CD4-positive, alpha-beta memory T cell (primary cell): ENCODE results near the gene ELL2. TPM values are rescaled to one million over a fixed set of nuclear protein-coding genes. Genes with fewer than 3 reads are reported as not detected.

ENCODE experiments used
- CTCF ChIA-PET: fragments of 350-600 bp; sonication (Branson Sonifier 250); formaldehyde crosslinking; loops from one replicate; lab custom pipeline; 2021; ENCODE audit warnings: inconsistent platforms; ENCODE audit not compliant: partially characterized antibody; lab: Charles Lee
- POLR2A ChIA-PET: fragments of 350-600 bp; sonication (Branson Sonifier 250); formaldehyde crosslinking; loops from one replicate; lab custom pipeline; 2021; ENCODE audit not compliant: partially characterized antibody; lab: Charles Lee
- DNase-seq, 5 donors: peaks; one replicate each; pipeline versions ENCODE4 v3.0.0 to v3.0.0-alpha.2; 2020 to 2022; ENCODE audit warnings: mixed read lengths in 1 of 5
- H3K27ac ChIP-seq: one replicate; pipeline ENCODE4 v1.7.0; 2013; ENCODE audit warnings: low read depth, low read length
- H3K27me3 ChIP-seq: 2 replicates; pipeline ENCODE4 v1.7.0; 2013; ENCODE audit warnings: mild to moderate bottlenecking, low read length, moderate library complexity; ENCODE audit not compliant: insufficient read depth
- H3K36me3 ChIP-seq: 2 replicates; pipeline ENCODE4 v1.7.0; 2013; ENCODE audit warnings: mild to moderate bottlenecking, low read length, moderate library complexity; ENCODE audit not compliant: insufficient read depth
- H3K4me1 ChIP-seq: 2 replicates; pipeline ENCODE4 v1.7.0; 2013; ENCODE audit warnings: mild to moderate bottlenecking, low read length, moderate library complexity; ENCODE audit not compliant: insufficient read depth
- H3K4me3 ChIP-seq, 2 donors: one replicate each; pipeline ENCODE4 v1.7.0; 2013; ENCODE audit warnings: low read length in 2 of 2, mild to moderate bottlenecking in 1 of 2
- H3K9me3 ChIP-seq, 2 donors: one replicate each; pipeline ENCODE4 v1.7.0; 2013; ENCODE audit warnings: low read length in 2 of 2, control low read depth in 1 of 2; ENCODE audit not compliant: control insufficient read depth in 1 of 2
- H3K27ac Mint-ChIP-seq, 7 donors: one replicate each; pipeline ENCODE4 v1.8.0; 2020 to 2021; ENCODE audit warnings: mixed read lengths in 7 of 7, mild to moderate bottlenecking in 6 of 7, inconsistent platforms in 3 of 7, moderate library complexity in 3 of 7
- H3K27me3 Mint-ChIP-seq, 2 donors: one replicate each; pipeline ENCODE4 v1.8.0; 2020 to 2021; ENCODE audit warnings: mixed read lengths in 2 of 2
- H3K36me3 Mint-ChIP-seq, 2 donors: one replicate each; pipeline ENCODE4 v1.8.0; 2020 to 2021; ENCODE audit warnings: mixed read lengths in 2 of 2, inconsistent platforms in 1 of 2, mild to moderate bottlenecking in 1 of 2
- H3K4me1 Mint-ChIP-seq, 4 donors: one replicate each; pipeline ENCODE4 v1.8.0; 2020 to 2021; ENCODE audit warnings: mixed read lengths in 4 of 4, mild to moderate bottlenecking in 1 of 4
- H3K4me3 Mint-ChIP-seq, 8 donors: one replicate each; pipeline ENCODE4 v1.8.0; 2020 to 2021; ENCODE audit warnings: mixed read lengths in 8 of 8, mild to moderate bottlenecking in 7 of 8, moderate library complexity in 6 of 8, inconsistent platforms in 3 of 8
- H3K9me3 Mint-ChIP-seq, 8 donors: one replicate each; pipeline ENCODE4 v1.8.0; 2020 to 2021; ENCODE audit warnings: mixed read lengths in 8 of 8, mild to moderate bottlenecking in 5 of 8, inconsistent platforms in 3 of 8, moderate library complexity in 1 of 8
- intact Hi-C: fragments of 100-400 bp; cut with micrococcal nuclease; formaldehyde crosslinking; loops from one replicate; pipeline ENCODE4 v1.15.1; 2023
- polyA plus RNA-seq, 2 donors: library from polyadenylated mRNA; unstranded; fragments of 300-500 nt; fragmentation: Illumina TruSeq; gene quantifications; one replicate each; pipeline ENCODE4 v1.2.3, GENCODE V29; 2021
- total RNA-seq, 2 experiments: library from RNA; stranded (reverse); gene quantifications; one replicate each; pipeline ENCODE4 v1.2.3, GENCODE V29; 2021

Gene ELL2
- total and polyA plus RNA-seq, 4 experiments from 2014 or later = 2.8 to 15.6 (median 9.3) TPM

DNA sequence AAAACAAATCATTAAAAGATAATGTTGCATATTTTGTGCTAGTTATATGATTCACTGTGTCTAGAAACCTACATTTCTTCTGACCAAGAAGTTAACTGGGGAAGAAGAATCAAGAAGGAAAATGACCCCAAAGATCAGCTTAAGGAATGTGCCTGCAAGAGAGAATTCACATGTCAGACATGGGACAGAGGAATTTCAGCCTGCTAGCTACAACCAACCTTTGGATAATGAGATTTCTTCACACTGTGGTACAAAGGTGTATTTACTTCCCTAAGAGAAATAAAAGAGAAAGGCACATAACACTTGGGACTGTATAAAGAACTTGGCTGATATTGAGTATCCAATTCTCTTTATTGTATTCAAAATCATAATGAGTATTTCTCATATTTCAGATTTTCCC lies 39.6 kb upstream of the ELL2 start:
- no peaks in the 10 kb centered on the region for H3K4me1 Mint-ChIP-seq
- POLR2A ChIA-PET = no interaction called here
- no peaks in the 10 kb centered on the region for H3K9me3 Mint-ChIP-seq
- Histone ChIP-seq H3K27me3 (no peaks in the 10 kb centered on the region), H3K9me3 (no peaks in the 10 kb centered on the region), H3K27ac (no peak overlapping the region), H3K4me1 (no peaks in the 10 kb centered on the region), H3K4me3 (no peak overlapping the region), H3K36me3 (no peaks in the 10 kb centered on the region)
- CTCF ChIA-PET = no interaction called here
- no peak overlapping the region for H3K27ac Mint-ChIP-seq
- H3K4me3 Mint-ChIP-seq = no peak overlapping the region
- DNase-seq = no peak
- H3K27me3 Mint-ChIP-seq = peaks cover 0 to 2% of the 10 kb centered on the region in 2 donors
- H3K36me3 Mint-ChIP-seq = no peaks in the 10 kb centered on the region
- intact Hi-C loops = no loop called here

DNA sequence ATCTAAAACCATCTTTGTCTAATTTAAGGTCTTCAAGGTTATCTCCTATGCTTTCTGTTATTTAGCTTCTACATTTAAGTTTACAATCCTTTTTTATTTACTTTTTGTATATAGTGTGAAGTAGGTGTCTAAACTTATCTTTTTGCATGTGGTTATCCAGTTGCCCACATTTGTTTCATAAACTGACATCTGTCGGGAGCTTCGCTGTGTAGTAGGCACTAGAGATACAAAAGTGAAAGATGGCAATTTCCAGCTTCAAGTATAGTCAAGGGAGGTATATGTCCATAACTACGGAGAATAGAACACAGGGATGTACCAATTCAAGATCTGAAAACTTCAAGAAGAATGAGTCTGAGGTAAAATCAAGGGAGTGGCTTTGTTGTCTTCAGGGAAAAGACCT lies 38.7 kb upstream of the ELL2 start:
- Mint-ChIP-seq H3K27ac (no peak overlapping the region), H3K9me3 (no peaks in the 10 kb centered on the region), H3K27me3 (peaks cover 0 to 2% of the 10 kb centered on the region in 2 donors), H3K36me3 (no peaks in the 10 kb centered on the region), H3K4me1 (no peaks in the 10 kb centered on the region), H3K4me3 (no peak overlapping the region)
- Histone ChIP-seq H3K4me3 (no peak overlapping the region), H3K4me1 (no peaks in the 10 kb centered on the region), H3K9me3 (no peaks in the 10 kb centered on the region), H3K27me3 (no peaks in the 10 kb centered on the region), H3K36me3 (no peaks in the 10 kb centered on the region), H3K27ac (no peak overlapping the region)
- ChIA-PET CTCF (no interaction called here), POLR2A (no interaction called here)
- intact Hi-C loops = no loop called here
- DNase-seq = no peak

DNA sequence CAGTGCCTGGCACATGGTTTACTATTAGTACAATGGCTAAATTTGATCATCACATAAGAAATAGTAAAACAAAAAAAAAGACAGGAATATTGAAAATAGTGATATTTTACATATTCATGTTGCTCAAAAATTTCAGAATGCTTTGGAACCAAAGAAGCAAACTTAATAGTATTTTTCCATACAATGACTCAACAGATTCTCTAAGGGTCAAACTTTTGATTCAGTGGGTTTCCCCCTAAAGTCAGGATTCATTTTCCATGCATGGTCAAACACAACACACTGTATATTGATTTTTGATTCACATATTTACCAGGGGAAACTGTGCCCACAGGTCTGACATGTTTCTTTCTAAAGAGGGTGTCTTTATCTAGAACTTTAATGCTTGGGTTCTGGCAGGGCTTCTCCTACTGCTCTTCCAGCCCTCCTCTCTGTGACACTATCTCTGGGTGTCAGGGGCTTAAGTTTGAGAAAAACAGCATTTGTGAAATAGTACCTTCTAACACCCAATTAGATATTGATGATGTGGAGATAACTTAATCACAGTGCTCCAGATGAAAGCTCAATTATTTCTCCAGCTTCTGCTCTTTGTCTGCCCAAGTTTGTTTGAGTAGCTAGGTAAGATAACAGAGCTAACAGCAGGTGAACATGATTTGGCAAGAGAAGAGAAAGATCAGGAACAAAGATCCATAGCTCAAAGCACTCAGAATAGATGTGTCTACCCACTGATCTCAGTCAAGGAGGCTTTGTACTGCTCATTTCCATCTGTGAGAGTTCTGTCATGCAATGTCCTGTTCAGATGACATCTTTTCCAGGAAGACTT lies 35.5 kb upstream of the ELL2 start:
- ChIA-PET CTCF (no interaction called here), POLR2A (no interaction called here)
- intact Hi-C loops = no loop called here
- no peak overlapping the region for H3K4me3 Mint-ChIP-seq
- no peaks in the 10 kb centered on the region for H3K9me3 Mint-ChIP-seq
- no peaks in the 10 kb centered on the region for H3K27me3 ChIP-seq
- H3K4me1 Mint-ChIP-seq = no peaks in the 10 kb centered on the region
- DNase-seq = no peak
- H3K27me3 Mint-ChIP-seq = peaks cover 2 to 4% of the 10 kb centered on the region in 2 donors
- H3K27ac Mint-ChIP-seq = no peak overlapping the region
- no peak overlapping the region for H3K4me3 ChIP-seq
- H3K36me3 ChIP-seq = no peaks in the 10 kb centered on the region
- no peaks in the 10 kb centered on the region for H3K4me1 ChIP-seq
- H3K36me3 Mint-ChIP-seq = no peaks in the 10 kb centered on the region
- H3K9me3 ChIP-seq = no peaks in the 10 kb centered on the region
- no peak overlapping the region for H3K27ac ChIP-seq

DNA sequence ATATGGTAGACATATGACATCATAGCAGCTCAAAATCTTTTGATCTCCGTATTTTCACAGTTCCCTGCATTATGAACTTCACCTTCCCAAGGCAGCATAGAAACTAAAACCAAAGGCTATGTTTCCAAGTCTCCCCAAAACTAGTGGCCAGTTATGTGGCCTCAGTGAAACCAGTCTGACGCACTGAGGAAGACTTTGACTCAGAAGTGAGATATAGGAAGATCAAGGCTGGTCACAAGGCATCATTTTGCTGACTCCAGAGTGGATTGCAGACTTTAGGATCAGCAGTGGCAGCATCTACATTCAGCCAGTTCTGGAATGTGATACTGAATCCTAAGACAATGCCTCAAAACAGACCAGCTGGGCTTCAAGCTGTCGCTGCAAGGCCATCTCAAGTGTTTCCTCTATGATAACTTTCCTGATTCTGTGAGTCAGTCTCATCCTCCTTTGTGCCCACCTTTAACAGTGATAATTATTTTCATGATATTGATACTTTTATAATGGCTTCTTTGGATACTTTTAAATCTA lies 34.4 kb upstream of the ELL2 start:
- Histone ChIP-seq H3K4me1 (no peaks in the 10 kb centered on the region), H3K27ac (no peak overlapping the region), H3K36me3 (no peaks in the 10 kb centered on the region), H3K4me3 (no peak overlapping the region), H3K27me3 (no peaks in the 10 kb centered on the region), H3K9me3 (no peaks in the 10 kb centered on the region)
- ChIA-PET POLR2A (no interaction called here), CTCF (no interaction called here)
- H3K36me3 Mint-ChIP-seq = no peaks in the 10 kb centered on the region
- H3K4me3 Mint-ChIP-seq = no peak overlapping the region
- H3K4me1 Mint-ChIP-seq = no peaks in the 10 kb centered on the region
- no peak for DNase-seq
- no peaks in the 10 kb centered on the region for H3K9me3 Mint-ChIP-seq
- peaks cover 4 to 5% of the 10 kb centered on the region in 2 donors for H3K27me3 Mint-ChIP-seq
- H3K27ac Mint-ChIP-seq = no peak overlapping the region
- intact Hi-C loops = no loop called here

DNA sequence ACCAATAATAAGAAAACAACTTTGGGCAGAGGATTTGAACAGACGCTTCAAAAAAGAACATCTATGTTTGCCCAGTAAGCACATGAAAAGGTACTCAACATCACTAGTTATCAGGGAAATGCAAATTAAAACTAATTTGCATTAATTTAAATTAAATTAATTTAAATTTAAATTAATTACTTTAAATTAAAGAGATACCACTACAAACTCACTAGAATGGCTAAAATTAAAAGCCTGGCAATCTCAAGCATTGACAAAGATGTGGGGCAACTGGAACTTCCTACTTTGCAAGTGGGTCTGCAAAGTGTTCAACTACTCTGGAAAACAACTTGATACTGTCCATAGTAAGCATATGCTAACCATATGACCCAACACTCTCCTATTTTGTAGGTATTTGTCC lies 32.1 kb upstream of the ELL2 start:
- H3K9me3 Mint-ChIP-seq = no peaks in the 10 kb centered on the region
- DNase-seq = no peak
- Histone ChIP-seq H3K36me3 (no peaks in the 10 kb centered on the region), H3K9me3 (no peaks in the 10 kb centered on the region), H3K4me3 (no peak overlapping the region), H3K4me1 (no peaks in the 10 kb centered on the region), H3K27me3 (no peaks in the 10 kb centered on the region), H3K27ac (no peak overlapping the region)
- no peak overlapping the region for H3K4me3 Mint-ChIP-seq
- POLR2A ChIA-PET = no interaction called here
- intact Hi-C loops = no loop called here
- CTCF ChIA-PET = no interaction called here
- H3K4me1 Mint-ChIP-seq = no peaks in the 10 kb centered on the region
- H3K27ac Mint-ChIP-seq = no peak overlapping the region
- no peaks in the 10 kb centered on the region for H3K36me3 Mint-ChIP-seq
- peaks cover 3 to 4% of the 10 kb centered on the region in 2 donors for H3K27me3 Mint-ChIP-seq

DNA sequence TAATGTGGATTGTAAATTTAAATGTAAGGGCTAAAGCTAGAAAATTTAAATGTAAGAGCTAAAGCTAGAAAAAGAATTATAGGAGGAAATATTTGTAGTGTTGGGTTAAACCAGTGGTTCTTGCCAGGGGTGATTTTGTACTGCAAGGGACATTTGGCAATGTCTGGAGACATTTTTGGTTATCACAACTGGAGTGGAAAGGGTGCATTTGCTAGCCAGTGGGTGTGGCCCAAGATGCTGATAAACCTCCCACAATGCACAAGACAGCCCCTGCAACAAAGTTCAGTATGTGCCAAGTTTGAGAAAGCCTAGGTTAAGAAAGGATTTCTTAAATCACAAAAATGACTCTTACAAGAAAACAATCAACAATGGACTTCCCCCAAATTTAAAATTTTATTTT lies 31.6 kb upstream of the ELL2 start:
- intact Hi-C loops = no loop called here
- ChIA-PET CTCF (no interaction called here), POLR2A (no interaction called here)
- H3K27me3 ChIP-seq = no peaks in the 10 kb centered on the region
- H3K27ac ChIP-seq = no peak overlapping the region
- H3K4me1 Mint-ChIP-seq = no peaks in the 10 kb centered on the region
- H3K9me3 Mint-ChIP-seq = no peaks in the 10 kb centered on the region
- H3K27ac Mint-ChIP-seq = no peak overlapping the region
- H3K4me3 Mint-ChIP-seq = no peak overlapping the region
- H3K27me3 Mint-ChIP-seq = peaks cover 3 to 4% of the 10 kb centered on the region in 2 donors
- no peak for DNase-seq
- no peaks in the 10 kb centered on the region for H3K9me3 ChIP-seq
- no peaks in the 10 kb centered on the region for H3K36me3 Mint-ChIP-seq
- H3K4me1 ChIP-seq = no peaks in the 10 kb centered on the region
- H3K36me3 ChIP-seq = no peaks in the 10 kb centered on the region
- H3K4me3 ChIP-seq = no peak overlapping the region

DNA sequence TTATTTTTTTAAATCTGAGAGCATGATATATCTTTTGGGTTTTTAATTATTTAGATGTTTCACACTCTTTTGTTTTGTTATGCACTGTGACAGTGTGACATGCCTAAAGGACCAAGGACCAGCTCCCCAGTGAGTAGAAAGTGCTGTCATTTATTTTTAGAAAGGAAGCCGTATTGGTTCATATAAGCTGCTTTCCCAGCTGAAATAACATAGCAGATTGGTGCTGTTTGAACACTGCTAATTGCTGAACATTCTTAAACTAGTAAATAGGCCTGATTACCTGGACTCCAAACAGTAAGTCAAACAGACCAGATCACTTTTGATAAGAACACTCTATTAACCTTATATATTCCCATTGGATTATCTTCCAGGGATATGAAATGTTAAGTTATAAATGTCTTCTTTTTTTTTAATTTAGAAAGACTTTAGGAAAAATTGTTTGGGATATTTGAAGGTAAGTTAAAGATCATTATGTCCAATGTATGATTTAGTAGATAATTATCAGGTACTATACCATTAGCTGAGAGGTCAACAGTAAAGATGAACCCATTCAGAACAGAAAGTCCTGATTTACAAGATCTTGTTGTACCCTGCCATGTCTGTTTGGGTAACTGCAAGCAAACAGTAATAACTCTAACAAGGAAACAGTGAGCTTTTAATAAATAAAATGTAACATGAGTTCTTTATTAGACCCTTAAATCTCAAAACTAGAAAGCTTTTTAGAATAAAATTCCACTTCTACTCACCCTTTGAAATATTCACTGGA lies 27.8 kb upstream of the ELL2 start:
- ChIA-PET CTCF (no interaction called here), POLR2A (no interaction called here)
- no peaks in the 10 kb centered on the region for H3K36me3 Mint-ChIP-seq
- no peaks in the 10 kb centered on the region for H3K4me1 Mint-ChIP-seq
- Histone ChIP-seq H3K36me3 (no peaks in the 10 kb centered on the region), H3K27ac (no peak overlapping the region), H3K27me3 (no peaks in the 10 kb centered on the region), H3K9me3 (no peaks in the 10 kb centered on the region), H3K4me3 (no peak overlapping the region), H3K4me1 (no peaks in the 10 kb centered on the region)
- H3K9me3 Mint-ChIP-seq = no peaks in the 10 kb centered on the region
- no peak overlapping the region for H3K4me3 Mint-ChIP-seq
- intact Hi-C loops = no loop called here
- peaks cover 3 to 4% of the 10 kb centered on the region in 2 donors for H3K27me3 Mint-ChIP-seq
- no peak for DNase-seq
- no peak overlapping the region for H3K27ac Mint-ChIP-seq
